Measurements from ENCODE around the gene AOC1.

AOC1 gene

GRCh38 chr7:150857276-150858055 is 5.1 kb downstream of the AOC1 start:
- no peak for DNase-seq (ENCODE audit: low spot score)

DNA sequence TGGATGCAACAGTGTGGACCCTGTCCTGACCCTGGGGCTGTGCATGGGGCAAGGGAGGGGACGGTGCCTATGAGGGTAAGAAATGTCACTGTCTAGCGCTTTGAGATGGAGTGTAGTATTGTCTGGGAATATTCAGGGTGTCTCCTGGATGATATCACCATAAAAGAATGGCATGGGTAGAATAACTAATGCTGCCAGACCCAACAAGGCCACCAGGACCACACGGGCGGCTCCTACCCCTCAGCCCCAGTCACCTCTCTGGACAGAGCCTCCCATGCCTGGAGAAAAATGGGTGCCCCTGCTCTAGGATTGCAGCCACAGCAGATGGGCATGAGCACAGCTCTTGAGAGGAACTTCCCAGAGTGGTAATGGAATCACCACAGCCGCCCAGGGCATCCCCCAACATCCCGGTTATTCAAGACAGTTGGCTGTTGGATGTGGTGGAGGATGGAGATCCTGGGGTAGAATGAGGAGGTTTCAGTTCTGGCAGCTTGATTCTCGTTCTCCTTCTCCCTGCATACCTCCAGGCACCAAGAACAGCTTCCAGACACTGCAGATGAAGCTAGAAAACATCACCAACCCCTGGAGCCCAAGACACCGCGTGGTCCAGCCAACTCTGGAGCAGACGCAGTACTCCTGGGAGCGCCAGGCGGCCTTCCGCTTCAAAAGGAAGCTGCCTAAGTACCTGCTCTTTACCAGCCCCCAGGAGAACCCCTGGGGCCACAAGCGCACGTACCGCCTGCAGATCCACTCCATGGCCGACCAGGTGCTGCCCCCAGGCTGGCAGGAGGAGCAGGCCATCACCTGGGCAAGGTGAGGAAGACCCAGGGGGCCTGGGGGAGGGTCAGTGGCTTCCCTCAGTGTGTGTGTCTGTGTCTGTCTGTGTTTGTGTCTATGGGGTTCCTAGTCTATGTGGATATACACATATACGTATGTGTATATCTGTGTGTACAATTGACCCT is 6.2 kb downstream of the AOC1 start:
- DNase-seq (ENCODE audit: low spot score) = no peak

DNA sequence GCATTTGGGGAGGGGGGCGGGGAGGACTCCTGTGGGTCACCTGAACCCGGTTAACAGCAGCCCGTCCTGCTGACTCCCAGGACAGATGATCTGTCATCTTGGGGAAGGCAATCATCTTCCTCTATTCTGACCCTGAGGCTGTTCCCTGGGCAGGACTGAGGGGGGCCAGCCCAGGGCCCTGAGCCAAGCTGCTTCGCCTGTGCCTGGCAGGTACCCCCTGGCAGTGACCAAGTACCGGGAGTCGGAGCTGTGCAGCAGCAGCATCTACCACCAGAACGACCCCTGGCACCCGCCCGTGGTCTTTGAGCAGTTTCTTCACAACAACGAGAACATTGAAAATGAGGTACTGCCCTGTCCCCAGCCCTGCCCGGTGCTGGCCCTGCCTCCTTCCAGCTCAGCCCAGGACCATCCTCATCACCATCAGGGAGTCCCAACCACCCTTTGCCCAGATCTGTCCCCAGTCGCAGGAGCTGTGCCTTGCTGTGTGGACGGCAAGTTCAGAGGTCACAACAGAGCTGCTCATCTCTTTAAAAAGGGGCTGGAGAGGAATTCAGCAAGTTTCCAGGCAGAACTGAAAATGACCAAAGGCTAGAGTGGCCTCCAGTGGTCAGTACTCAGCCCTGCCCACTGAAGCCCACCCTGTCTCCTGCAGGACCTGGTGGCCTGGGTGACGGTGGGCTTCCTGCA is 8.1 kb downstream of the AOC1 start:
- no peak for DNase-seq (ENCODE audit: low spot score)

DNA sequence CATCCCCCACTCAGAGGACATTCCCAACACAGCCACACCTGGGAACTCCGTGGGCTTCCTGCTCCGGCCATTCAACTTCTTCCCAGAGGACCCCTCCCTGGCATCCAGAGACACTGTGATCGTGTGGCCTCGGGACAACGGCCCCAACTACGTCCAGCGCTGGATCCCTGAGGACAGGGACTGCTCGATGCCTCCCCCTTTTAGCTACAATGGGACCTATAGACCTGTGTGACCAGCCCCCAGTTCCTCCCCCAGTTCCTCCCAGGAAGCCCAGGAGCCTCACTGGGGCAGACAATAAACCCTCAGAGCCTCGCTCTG is 8.6 kb downstream of the AOC1 start:
- DNase-seq (ENCODE audit: low spot score) = no peak

- no peak for DNase-seq (ENCODE audit: low spot score)
Observed at GRCh38 chr7:150862356-150862755, 10.0 kb downstream of the AOC1 start.

GRCh38 chr7:150863946-150864345 is 11.6 kb downstream of the AOC1 start:
- DNase-seq (ENCODE audit: low spot score) = no peak

DNA sequence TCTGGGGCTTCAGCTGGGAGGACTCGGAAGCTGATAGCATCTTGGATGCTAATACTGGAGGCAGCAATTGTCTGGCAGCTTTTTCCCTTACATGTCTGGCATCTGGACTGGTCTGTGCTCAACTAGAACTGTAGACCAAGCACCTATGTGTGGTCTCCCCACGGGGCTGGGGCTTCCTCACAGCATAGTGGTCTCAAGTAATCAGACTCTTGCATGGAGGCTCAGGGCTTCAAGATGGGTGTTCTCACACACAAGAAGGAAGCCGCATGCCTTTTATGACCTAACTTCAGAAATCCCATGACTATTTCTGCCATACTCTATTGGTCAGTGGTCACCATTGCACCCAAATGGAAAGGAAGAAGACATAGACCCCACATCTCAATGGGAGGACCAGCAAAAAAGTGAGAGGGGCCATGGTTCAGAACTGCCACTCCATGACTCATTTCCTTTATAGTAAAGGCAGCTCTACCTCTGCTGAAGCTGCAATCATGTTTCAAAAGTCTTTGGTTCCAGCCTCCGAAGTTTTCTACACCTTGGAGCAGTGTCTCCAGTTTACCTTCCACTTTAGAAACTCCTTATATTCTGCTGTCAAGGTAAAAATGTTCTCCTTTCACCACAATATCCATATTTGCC is 14.7 kb downstream of the AOC1 start:
- no peak for DNase-seq (ENCODE audit: low spot score)

DNA sequence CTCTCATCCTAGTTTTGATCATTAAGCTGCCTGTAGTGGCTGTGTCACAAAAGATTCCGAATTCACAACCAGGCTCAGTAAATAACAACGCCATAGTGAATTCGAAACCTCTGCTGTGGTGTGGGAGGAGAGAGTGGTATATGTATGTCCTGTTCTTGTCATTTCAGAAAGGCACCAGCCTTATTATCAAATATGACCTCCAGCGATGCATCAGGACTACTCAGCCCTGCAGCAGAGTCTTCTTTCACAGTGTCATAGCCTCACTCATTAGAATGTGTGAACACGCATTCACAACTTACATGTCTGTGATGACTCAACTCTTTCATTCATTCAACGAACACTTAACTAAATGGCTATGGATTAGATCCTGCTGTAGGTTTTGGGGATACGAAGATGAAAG is 15.3 kb downstream of the AOC1 start:
- DNase-seq (ENCODE audit: low spot score) = no peak

DNA sequence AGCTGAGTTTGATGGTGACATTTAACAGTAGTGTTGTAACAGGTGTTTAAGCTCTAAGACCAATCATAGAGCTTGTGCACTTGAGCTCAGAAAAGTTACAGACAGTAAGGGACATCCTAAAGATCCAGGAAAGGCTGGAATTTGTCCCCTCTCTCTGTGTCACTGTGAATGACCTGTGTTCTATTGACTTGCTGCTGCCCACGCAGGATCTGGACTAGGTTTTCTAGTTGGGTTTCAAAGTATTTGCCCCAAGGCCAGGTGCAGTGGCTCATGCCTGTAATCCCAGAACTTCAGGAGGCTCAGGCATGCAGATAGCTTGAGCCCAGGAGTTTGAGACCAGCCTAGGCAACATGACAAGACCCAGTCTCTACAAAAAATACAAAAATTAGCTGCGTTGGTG is 17.1 kb downstream of the AOC1 start:
- DNase-seq (ENCODE audit: low spot score) = no peak

GRCh38 chr7:150871601-150872000 is 19.3 kb downstream of the AOC1 start:
- DNase-seq (ENCODE audit: low spot score) = no peak

- no peak for DNase-seq (ENCODE audit: low spot score)
Observed at GRCh38 chr7:150874401-150875198, 22.3 kb downstream of the AOC1 start.

GRCh38 chr7:150875791-150876190 is 23.5 kb downstream of the AOC1 start:
- no peak for DNase-seq (ENCODE audit: low spot score)

GRCh38 chr7:150876817-150877526 is 24.7 kb downstream of the AOC1 start:
- peak; percentile 37 for DNase-seq (ENCODE audit: low spot score)

- DNase-seq (ENCODE audit: low spot score) = no peak
Observed at GRCh38 chr7:150877536-150877935, 25.2 kb downstream of the AOC1 start.

GRCh38 chr7:150879345-150879744 is 27.0 kb downstream of the AOC1 start:
- DNase-seq (ENCODE audit: low spot score) = no peak

- DNase-seq (ENCODE audit: low spot score) = no peak
Observed at GRCh38 chr7:150881189-150881588, 28.9 kb downstream of the AOC1 start.

GRCh38 chr7:150890853-150891584 is 38.7 kb downstream of the AOC1 start:
- DNase-seq (ENCODE audit: low spot score) = no peak

DNA sequence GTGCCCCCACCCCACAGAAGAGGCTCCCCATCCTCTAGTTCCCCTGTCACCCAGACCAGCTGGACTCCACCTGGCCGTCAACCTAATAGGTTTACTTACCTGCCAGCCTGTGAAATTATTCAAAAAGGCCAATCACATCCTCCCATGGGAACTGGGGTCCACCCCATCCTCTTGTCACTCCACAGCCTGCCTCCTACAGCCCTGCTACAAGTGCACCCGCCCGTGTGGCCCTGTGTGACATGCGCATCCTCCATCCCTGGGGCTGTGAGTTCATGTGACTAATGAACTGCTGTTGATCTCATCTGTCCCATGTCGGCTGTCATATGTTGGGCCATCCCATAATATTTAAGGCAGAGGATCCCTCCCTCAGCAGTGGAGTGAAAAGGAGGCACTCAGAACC is 39.4 kb downstream of the AOC1 start:
- DNase-seq (ENCODE audit: low spot score) = no peak

GRCh38 chr7:150895809-150896208 is 43.5 kb downstream of the AOC1 start:
- no peak for DNase-seq (ENCODE audit: low spot score)
